ENCODE measurements around the gene WDR4.

- TF ChIP-seq REST (IDR thresholded peaks at IDR 0.05): no peak
- no peak for TF ChIP-seq CTCF (IDR thresholded peaks at IDR 0.05; ENCODE audit: low read depth, low read length, missing input control)
- no peak for TF ChIP-seq RAD21 (IDR thresholded peaks at IDR 0.05)
- TF ChIP-seq TAF1 (conservative IDR thresholded peaks at IDR 0.05): no peak
- TF ChIP-seq MAX (IDR thresholded peaks at IDR 0.05): no peak
- no peak for TF ChIP-seq SP1 (IDR thresholded peaks at IDR 0.05)
- TF ChIP-seq ATF3 (IDR thresholded peaks at IDR 0.05): no peak
Observed at GRCh38 chr21:42835611-42836401, 43.5 kb downstream of the WDR4 start.

Measured in liver (tissue), 3 donors.